WI38 (cell line): Measurements from ENCODE around the gene AKR1B15.

ENCODE experiments used
- H3K4me3 ChIP-seq: 2 replicates; pipeline ENCODE4 v1.5.1; 2011; ENCODE audit warnings: low read depth, mild to moderate bottlenecking, control low read depth, low read length
- CTCF ChIP-seq: IDR thresholded peaks from 2 replicates; pipeline ENCODE4 v1.5.1; 2012; ENCODE audit warnings: low read depth, mild to moderate bottlenecking, control low read depth, low read length

AKR1B15 gene

GRCh38 chr7:134589491-134589941 is 40.6 kb downstream of the AKR1B15 start:
- TF ChIP-seq CTCF: no peak
- no peak overlapping the region for H3K4me3 ChIP-seq

GRCh38 chr7:134593530-134594392 is 44.9 kb downstream of the AKR1B15 start:
- H3K4me3 ChIP-seq: no peak overlapping the region

GRCh38 chr7:134594877-134595276 is 46.0 kb downstream of the AKR1B15 start:
- H3K4me3 ChIP-seq: no peak overlapping the region
- TF ChIP-seq CTCF: no peak

More at GRCh38 chr7:134593530-134594392, 44.9 kb downstream of the AKR1B15 start:
- no peak for TF ChIP-seq CTCF

GRCh38 chr7:134599371-134599770 is 50.5 kb downstream of the AKR1B15 start:
- H3K4me3 ChIP-seq: no peak overlapping the region
- TF ChIP-seq CTCF: no peak

- TF ChIP-seq CTCF: no peak
- no peak overlapping the region for H3K4me3 ChIP-seq
These were observed 52.5 kb downstream of the AKR1B15 start for GRCh38 chr7:134601459-134601858.

GRCh38 chr7:134602881-134603451 is 54.1 kb downstream of the AKR1B15 start:
- no peak for TF ChIP-seq CTCF

More at GRCh38 chr7:134602881-134603451, 54.1 kb downstream of the AKR1B15 start:
- no peak overlapping the region for H3K4me3 ChIP-seq
